ENCODE results near the gene COX4I1. TPM values are rescaled to one million over a fixed set of nuclear protein-coding genes. Genes with fewer than 3 reads are reported as not detected.

The COX4I1 gene
- total RNA-seq, 1 experiment from 2014 or later, result 839 TPM

- Histone ChIP-seq H3K4me1 (ENCODE audit: control insufficient read depth in 1 of 2, insufficient read depth in 2 of 2, low read length in 2 of 2) (no peaks in the 10 kb centered on the region), H3K27ac (ENCODE audit: low read depth, low read length) (no peak overlapping the region), H3K4me3 (replicated peaks in 1 of 2; ENCODE audit: low read depth in 1 of 2, low read length in 2 of 2) (no peak overlapping the region), H3K9ac (ENCODE audit: low read length) (no peak overlapping the region), H3K9me2 (ENCODE audit: insufficient read depth) (no peaks in the 10 kb centered on the region), H2AFZ (ENCODE audit: low read depth, low read length, poor library complexity, severe bottlenecking) (no peak overlapping the region), H4K20me1 (ENCODE audit: insufficient read depth) (peaks cover 4% of the 10 kb centered on the region; the same call in 1 of the 2 replicates), H3K9me3 (ENCODE audit: control insufficient read depth in 1 of 2, insufficient read depth in 1 of 2, low read depth in 1 of 2, low read length in 2 of 2) (no peaks in the 10 kb centered on the region), H3K4me2 (ENCODE audit: low read length) (no peak overlapping the region), H3K79me2 (ENCODE audit: insufficient read depth, low read length) (peaks cover 97% of the 10 kb centered on the region), H3K36me3 (ENCODE audit: control insufficient read depth in 1 of 2, insufficient read depth in 2 of 2, low read length in 2 of 2) (peaks cover 28 to 59% of the 10 kb centered on the region in 2 experiments), H3K27me3 (ENCODE audit: insufficient read depth, low read length) (no peaks in the 10 kb centered on the region)
- ChIA-PET POLR2A (no interaction called here), RAD21 (ENCODE audit: low non-redundant PET in 1 of 2, low total read pairs in 2 of 2, uncharacterized antibody in 2 of 2, unreplicated experiment in 2 of 2) (no interaction called here), CTCF (no interaction called here)
- ATAC-seq (no peak), DNase-seq (ENCODE audit: low read depth, low spot score) (no peak)
- intact Hi-C loops (cut with micrococcal nuclease), result no loop called here
- TF ChIP-seq ELF1 (IDR thresholded peaks at IDR 0.05; ENCODE audit: borderline replicate concordance, low read depth), result no peak
- no peak for TF ChIP-seq POLR2AphosphoS5 (IDR thresholded peaks at IDR 0.05; ENCODE audit: low read depth, low read length)
- TF ChIP-seq CEBPB (IDR thresholded peaks at IDR 0.05; ENCODE audit: low read depth), result no peak
- no peak for TF ChIP-seq YY1 (IDR thresholded peaks at IDR 0.05; ENCODE audit: extremely low read depth, insufficient replicate concordance, low read depth, low read length)
- no peak for TF ChIP-seq SRF (IDR thresholded peaks at IDR 0.05; ENCODE audit: low read depth)
- TF ChIP-seq JUND (IDR thresholded peaks at IDR 0.05), result no peak
- no peak for TF ChIP-seq SP1 (IDR thresholded peaks at IDR 0.05; ENCODE audit: low read depth)
- TF ChIP-seq, protein P1, sequence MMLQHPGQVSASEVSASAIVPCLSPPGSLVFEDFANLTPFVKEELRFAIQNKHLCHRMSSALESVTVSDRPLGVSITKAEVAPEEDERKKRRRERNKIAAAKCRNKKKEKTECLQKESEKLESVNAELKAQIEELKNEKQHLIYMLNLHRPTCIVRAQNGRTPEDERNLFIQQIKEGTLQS (IDR thresholded peaks at IDR 0.05), result no peak
- no peak for TF ChIP-seq MAX (IDR thresholded peaks at IDR 0.05)
- TF ChIP-seq, protein P2, sequence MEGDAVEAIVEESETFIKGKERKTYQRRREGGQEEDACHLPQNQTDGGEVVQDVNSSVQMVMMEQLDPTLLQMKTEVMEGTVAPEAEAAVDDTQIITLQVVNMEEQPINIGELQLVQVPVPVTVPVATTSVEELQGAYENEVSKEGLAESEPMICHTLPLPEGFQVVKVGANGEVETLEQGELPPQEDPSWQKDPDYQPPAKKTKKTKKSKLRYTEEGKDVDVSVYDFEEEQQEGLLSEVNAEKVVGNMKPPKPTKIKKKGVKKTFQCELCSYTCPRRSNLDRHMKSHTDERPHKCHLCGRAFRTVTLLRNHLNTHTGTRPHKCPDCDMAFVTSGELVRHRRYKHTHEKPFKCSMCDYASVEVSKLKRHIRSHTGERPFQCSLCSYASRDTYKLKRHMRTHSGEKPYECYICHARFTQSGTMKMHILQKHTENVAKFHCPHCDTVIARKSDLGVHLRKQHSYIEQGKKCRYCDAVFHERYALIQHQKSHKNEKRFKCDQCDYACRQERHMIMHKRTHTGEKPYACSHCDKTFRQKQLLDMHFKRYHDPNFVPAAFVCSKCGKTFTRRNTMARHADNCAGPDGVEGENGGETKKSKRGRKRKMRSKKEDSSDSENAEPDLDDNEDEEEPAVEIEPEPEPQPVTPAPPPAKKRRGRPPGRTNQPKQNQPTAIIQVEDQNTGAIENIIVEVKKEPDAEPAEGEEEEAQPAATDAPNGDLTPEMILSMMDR (IDR thresholded peaks at IDR 0.05 in 2 of 3, conservative IDR thresholded peaks at IDR 0.05 in 1 of 3; ENCODE audit: borderline replicate concordance in 1 of 3, insufficient read depth in 1 of 3, low read depth in 2 of 3, low read length in 2 of 3), result no peak
- no peak for TF ChIP-seq ZBTB33 (IDR thresholded peaks at IDR 0.05; ENCODE audit: extremely low read depth, insufficient replicate concordance, low read length)
- TF ChIP-seq ZFX (IDR thresholded peaks at IDR 0.05), result no peak
- no peak for TF ChIP-seq TCF7L2 (IDR thresholded peaks at IDR 0.05; ENCODE audit: borderline replicate concordance, extremely low read depth, insufficient read depth, insufficient read length)
- BruUV-seq (replicated peaks), result no TSS peak
Observed at GRCh38 chr16:85788819-85789218, 10.7 kb upstream of the COX4I1 start.

All from HCT116 (cell line).